ENCODE data around the gene CASK. TPM values are rescaled to one million over a fixed set of nuclear protein-coding genes. Genes with fewer than 3 reads are reported as not detected.
A peak's percentile ranks its signal among the peaks of the same experiment; 100 is the strongest.

CASK gene
- total and polyA plus RNA-seq, 12 donors: 4.7 to 53.0 (median 41.3) TPM

DNA sequence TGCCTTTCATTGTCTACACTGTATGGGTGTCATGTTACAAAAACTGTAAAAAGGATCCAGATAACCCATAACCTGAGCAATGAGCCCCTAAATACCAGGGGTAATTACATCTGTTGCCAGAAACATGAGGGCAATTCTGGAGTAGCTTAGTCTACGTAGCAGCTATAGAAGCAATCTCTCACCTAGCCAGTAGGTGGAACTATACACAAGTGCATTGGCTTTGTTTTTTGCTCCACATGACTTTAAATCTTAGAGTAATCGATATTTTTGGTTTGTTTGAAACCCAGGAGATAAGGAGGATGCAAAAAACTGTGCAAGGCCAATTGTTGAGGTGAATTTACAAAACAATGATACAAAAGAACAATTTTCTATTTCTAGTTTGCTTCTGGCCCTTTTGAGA lies 141.9 kb downstream of the CASK start:
- intact Hi-C loops (cut with DNase I): no loop called here

DNA sequence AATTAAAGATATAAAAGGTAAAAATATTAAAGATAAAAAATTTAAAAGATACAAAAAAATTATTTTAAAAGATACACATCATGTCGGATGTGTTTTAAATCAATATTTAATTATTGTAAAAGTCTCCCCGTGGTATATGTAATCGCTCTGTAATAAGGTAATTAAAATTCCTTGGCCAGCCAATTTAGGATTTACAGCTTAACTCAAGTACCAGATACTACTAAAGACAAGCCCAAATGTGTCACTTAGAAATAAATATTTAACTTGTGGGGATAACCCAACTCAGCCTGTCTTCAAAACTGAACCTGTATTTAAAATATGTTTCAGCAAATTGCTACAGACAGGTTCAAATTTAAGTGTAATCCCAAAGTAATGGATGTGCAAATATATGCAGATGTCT lies 143.4 kb downstream of the CASK start:
- H3K36me3 ChIP-seq (replicated peaks in 1 of 2): no peaks in the 10 kb centered on the region
- H3K4me3 ChIP-seq: no peak overlapping the region
- peaks cover 0 to 7% of the 10 kb centered on the region in 2 donors for H3K4me1 ChIP-seq (replicated peaks in 1 of 2)
- DNase-seq: no peak
- no peaks in the 10 kb centered on the region for H3K9me3 ChIP-seq (replicated peaks in 1 of 3)
- WGBS, 4 donors: 91 to 94% (median 92%) methylated on average over 3 of the region's 3 CpGs
- intact Hi-C loops (cut with DNase I): no loop called here
- H3K27me3 ChIP-seq: no peaks in the 10 kb centered on the region
- no peak overlapping the region for H3K27ac ChIP-seq
- no peak for TF ChIP-seq POLR2A (IDR thresholded peaks at IDR 0.05)

More for the DNA sequence above, 141.9 kb downstream of the CASK start:
- WGBS, 4 donors: 3 to 6% (median 5%) methylated on average over 2 of the region's 2 CpGs
- H3K4me1 ChIP-seq (replicated peaks in 1 of 2): peaks cover 0 to 7% of the 10 kb centered on the region in 2 donors
- no peak overlapping the region for H3K27ac ChIP-seq
- no peak overlapping the region for H3K4me3 ChIP-seq
- TF ChIP-seq, protein P1, sequence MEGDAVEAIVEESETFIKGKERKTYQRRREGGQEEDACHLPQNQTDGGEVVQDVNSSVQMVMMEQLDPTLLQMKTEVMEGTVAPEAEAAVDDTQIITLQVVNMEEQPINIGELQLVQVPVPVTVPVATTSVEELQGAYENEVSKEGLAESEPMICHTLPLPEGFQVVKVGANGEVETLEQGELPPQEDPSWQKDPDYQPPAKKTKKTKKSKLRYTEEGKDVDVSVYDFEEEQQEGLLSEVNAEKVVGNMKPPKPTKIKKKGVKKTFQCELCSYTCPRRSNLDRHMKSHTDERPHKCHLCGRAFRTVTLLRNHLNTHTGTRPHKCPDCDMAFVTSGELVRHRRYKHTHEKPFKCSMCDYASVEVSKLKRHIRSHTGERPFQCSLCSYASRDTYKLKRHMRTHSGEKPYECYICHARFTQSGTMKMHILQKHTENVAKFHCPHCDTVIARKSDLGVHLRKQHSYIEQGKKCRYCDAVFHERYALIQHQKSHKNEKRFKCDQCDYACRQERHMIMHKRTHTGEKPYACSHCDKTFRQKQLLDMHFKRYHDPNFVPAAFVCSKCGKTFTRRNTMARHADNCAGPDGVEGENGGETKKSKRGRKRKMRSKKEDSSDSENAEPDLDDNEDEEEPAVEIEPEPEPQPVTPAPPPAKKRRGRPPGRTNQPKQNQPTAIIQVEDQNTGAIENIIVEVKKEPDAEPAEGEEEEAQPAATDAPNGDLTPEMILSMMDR (IDR thresholded peaks at IDR 0.05): peak; percentile 46 to 70 (median 64)
- TF ChIP-seq POLR2A (IDR thresholded peaks at IDR 0.05): no peak
- H3K36me3 ChIP-seq (replicated peaks in 1 of 2): no peaks in the 10 kb centered on the region
- H3K9me3 ChIP-seq (replicated peaks in 1 of 3): no peaks in the 10 kb centered on the region
- DNase-seq: no peak
- H3K27me3 ChIP-seq: no peaks in the 10 kb centered on the region

DNA sequence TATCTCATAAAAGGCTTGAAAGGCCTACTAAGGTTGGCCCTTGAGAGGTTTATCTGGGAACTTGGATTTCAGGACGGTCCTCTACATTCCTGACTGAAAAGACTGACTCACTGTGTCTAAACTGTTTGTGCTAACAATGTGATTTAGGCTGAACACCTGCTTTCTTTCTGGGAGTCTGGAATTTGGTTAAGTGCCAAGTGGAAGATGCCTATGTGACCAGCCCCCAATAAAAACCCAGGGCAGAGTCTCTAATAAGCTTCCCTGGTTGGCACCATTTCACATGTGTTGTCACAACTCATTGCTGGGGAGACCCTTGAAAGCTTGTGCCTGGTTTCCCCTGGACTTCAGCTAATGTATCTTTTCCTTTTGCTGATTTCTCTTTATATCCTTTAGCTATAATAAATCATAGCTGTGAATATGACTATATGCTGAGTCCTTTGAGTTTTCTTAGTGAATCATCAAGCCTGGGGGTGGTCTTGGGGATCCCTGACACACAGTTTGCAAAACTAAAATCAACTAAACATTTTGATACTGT lies 144.3 kb downstream of the CASK start:
- no peaks in the 10 kb centered on the region for H3K27me3 ChIP-seq
- H3K4me1 ChIP-seq (replicated peaks in 1 of 2): peaks cover 0 to 7% of the 10 kb centered on the region in 2 donors
- WGBS, 4 donors: 29 to 60% (median 47%) methylated on average over 1 of the region's 1 CpG
- no peaks in the 10 kb centered on the region for H3K36me3 ChIP-seq (replicated peaks in 1 of 2)
- no peak overlapping the region for H3K4me3 ChIP-seq
- no peak for TF ChIP-seq POLR2A (IDR thresholded peaks at IDR 0.05)
- TF ChIP-seq, protein P1 (IDR thresholded peaks at IDR 0.05): no peak
- no peak overlapping the region for H3K27ac ChIP-seq
- no peaks in the 10 kb centered on the region for H3K9me3 ChIP-seq (replicated peaks in 1 of 3)
- DNase-seq: no peak
- intact Hi-C loops (cut with DNase I): no loop called here

DNA sequence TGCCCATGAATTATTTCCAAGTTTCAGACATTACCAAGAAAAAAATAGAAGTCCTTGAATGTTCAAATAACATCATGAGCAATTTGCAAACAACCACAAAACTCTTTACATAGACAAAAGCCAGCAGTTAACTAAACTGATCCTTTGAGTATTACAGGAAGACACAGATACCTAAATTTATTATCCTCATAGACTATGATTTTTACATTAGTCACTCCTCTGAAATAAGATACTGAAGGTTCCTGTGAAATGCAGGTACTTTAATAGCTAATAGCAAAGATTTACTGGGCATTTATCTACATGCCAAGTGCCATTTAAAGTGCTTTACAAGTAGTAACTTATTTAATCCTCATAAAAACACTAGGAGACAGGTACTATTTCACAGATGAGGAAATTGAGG lies 161.7 kb downstream of the CASK start:
- no peak overlapping the region for H3K27ac ChIP-seq
- TF ChIP-seq, protein P1 (IDR thresholded peaks at IDR 0.05): no peak
- TF ChIP-seq POLR2A (IDR thresholded peaks at IDR 0.05): no peak
- H3K27me3 ChIP-seq: no peaks in the 10 kb centered on the region
- intact Hi-C loops (cut with DNase I): no loop called here
- no peaks in the 10 kb centered on the region for H3K9me3 ChIP-seq (replicated peaks in 1 of 3)
- no peaks in the 10 kb centered on the region for H3K36me3 ChIP-seq (replicated peaks in 1 of 2)
- no peak overlapping the region for H3K4me3 ChIP-seq
- no peak for DNase-seq
- no peaks in the 10 kb centered on the region for H3K4me1 ChIP-seq (replicated peaks in 1 of 2)

DNA sequence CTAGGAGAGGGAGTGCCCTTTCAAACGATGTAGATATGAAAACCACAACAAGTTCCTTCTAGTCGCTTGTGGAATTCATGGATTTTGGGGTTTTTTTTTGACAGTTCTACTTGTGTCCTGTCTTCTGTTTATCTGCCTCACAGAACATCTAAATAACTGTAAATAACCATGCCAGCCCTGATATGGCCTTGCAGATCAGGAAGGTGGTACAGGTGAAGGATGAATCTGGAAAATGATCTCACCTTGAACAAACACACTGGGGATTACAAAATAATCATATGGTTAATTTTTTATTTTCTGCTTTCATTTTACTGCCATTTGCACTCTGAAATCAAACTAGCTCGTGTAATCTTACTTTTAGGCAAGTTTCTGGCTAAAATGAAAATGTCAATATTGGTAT lies 162.2 kb downstream of the CASK start:
- H3K27me3 ChIP-seq: no peaks in the 10 kb centered on the region
- intact Hi-C loops (cut with DNase I): no loop called here
- 33 to 57% (median 52%) methylated on average over 3 of the region's 3 CpGs for WGBS, 4 donors

More for the DNA sequence above, 162.2 kb downstream of the CASK start:
- Histone ChIP-seq H3K27ac (no peak overlapping the region), H3K4me1 (replicated peaks in 1 of 2) (no peaks in the 10 kb centered on the region), H3K36me3 (replicated peaks in 1 of 2) (no peaks in the 10 kb centered on the region), H3K4me3 (no peak overlapping the region), H3K9me3 (replicated peaks in 1 of 3) (no peaks in the 10 kb centered on the region)
- no peak for DNase-seq
- no peak for TF ChIP-seq POLR2A (IDR thresholded peaks at IDR 0.05)
- TF ChIP-seq, protein P1 (IDR thresholded peaks at IDR 0.05): no peak

Measured in adrenal gland (tissue), 12 donors.